HL-60 (cell line): ENCODE results near the gene DCAF15.

Source experiments
- DNase-seq, 2 experiments: peaks; one replicate each; pipeline ENCODE4 v3.0.0-alpha.2; 2010 to 2020; ENCODE audit warnings: low read depth in 1 of 2, low spot score in 1 of 2
- H3K27ac ChIP-seq: fragments of 250-450 bp; sonication (Bioruptor Pico); replicated peaks from 2 replicates; pipeline ENCODE4 v1.5.1; 2020; ENCODE audit warnings: mild to moderate bottlenecking, moderate library complexity
- H3K27me3 ChIP-seq: fragments of 250-450 bp; sonication (Bioruptor Pico); 2 replicates; pipeline ENCODE4 v1.5.1; 2021; ENCODE audit warnings: mild to moderate bottlenecking, moderate library complexity; ENCODE audit not compliant: insufficient read depth, poor library complexity, severe bottlenecking
- H3K4me3 ChIP-seq: replicated peaks from 2 replicates; pipeline ENCODE4 v1.5.1; 2011; ENCODE audit warnings: mild to moderate bottlenecking, control low read depth, low read length; ENCODE audit not compliant: insufficient read depth
- GABPA ChIP-seq: IDR thresholded peaks from 2 replicates; pipeline ENCODE4 v1.6.1; 2012; ENCODE audit warnings: low read depth
- POLR2AphosphoS5 ChIP-seq: IDR thresholded peaks from 2 replicates; pipeline ENCODE4 v1.6.1; 2012; ENCODE audit warnings: low read depth
- REST ChIP-seq: IDR thresholded peaks from 2 replicates; pipeline ENCODE4 v1.6.1; 2012; ENCODE audit warnings: low read depth; ENCODE audit not compliant: insufficient replicate concordance
- SPI1 ChIP-seq: IDR thresholded peaks from 2 replicates; pipeline ENCODE4 v1.6.1; 2012; ENCODE audit warnings: low read depth, mild to moderate bottlenecking, borderline replicate concordance
- TF ChIP-seq, protein P1 (sequence below): IDR thresholded peaks from one replicate; pipeline ENCODE4 v1.5.1; 2011; ENCODE audit warnings: low read length, control low read depth, inconsistent platforms; ENCODE audit not compliant: insufficient read depth

Gene DCAF15

DNA sequence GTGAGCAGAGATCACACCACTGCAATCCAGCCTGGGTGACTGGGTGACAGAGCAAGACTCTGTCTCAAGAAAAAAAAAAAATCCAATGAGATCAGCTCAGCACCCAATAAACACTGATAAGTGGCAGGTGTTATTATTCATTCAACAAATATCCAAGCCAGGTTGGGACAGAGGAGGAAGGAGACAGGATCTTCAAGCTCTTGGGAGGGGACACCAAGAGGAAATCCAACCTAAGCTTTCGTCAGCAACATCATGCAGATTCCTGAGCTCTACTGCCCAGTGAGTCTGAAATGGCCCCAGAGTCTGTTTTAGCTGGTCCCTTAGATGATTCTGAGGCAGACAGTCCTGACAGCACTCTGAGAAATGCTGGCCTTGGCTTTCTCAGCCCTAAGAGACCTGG is 46.1 kb downstream of the DCAF15 start:
- DNase-seq, result no peak
- TF ChIP-seq GABPA (no peak), REST (no peak), SPI1 (no peak), POLR2AphosphoS5 (no peak)
- TF ChIP-seq, protein P1, sequence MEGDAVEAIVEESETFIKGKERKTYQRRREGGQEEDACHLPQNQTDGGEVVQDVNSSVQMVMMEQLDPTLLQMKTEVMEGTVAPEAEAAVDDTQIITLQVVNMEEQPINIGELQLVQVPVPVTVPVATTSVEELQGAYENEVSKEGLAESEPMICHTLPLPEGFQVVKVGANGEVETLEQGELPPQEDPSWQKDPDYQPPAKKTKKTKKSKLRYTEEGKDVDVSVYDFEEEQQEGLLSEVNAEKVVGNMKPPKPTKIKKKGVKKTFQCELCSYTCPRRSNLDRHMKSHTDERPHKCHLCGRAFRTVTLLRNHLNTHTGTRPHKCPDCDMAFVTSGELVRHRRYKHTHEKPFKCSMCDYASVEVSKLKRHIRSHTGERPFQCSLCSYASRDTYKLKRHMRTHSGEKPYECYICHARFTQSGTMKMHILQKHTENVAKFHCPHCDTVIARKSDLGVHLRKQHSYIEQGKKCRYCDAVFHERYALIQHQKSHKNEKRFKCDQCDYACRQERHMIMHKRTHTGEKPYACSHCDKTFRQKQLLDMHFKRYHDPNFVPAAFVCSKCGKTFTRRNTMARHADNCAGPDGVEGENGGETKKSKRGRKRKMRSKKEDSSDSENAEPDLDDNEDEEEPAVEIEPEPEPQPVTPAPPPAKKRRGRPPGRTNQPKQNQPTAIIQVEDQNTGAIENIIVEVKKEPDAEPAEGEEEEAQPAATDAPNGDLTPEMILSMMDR, result no peak
- Histone ChIP-seq H3K4me3 (no peak overlapping the region), H3K27me3 (no peaks in the 10 kb centered on the region), H3K27ac (no peak overlapping the region)

GRCh38 chr19:13999085-13999484 is 46.8 kb downstream of the DCAF15 start:
- H3K4me3 ChIP-seq, result no peak overlapping the region
- TF ChIP-seq GABPA (no peak), POLR2AphosphoS5 (no peak), REST (no peak), SPI1 (no peak)
- TF ChIP-seq, protein P1, result no peak
- no peak for DNase-seq
- no peak overlapping the region for H3K27ac ChIP-seq
- H3K27me3 ChIP-seq, result no peaks in the 10 kb centered on the region

GRCh38 chr19:14000691-14001375 is 48.5 kb downstream of the DCAF15 start:
- no peak for DNase-seq
- TF ChIP-seq POLR2AphosphoS5 (no peak), GABPA (no peak), REST (no peak), SPI1 (no peak)
- TF ChIP-seq, protein P1, result no peak
- no peak overlapping the region for H3K4me3 ChIP-seq
- H3K27me3 ChIP-seq, result no peaks in the 10 kb centered on the region
- no peak overlapping the region for H3K27ac ChIP-seq
